Upper lobe of right lung (tissue), 1 donor: ENCODE results near the gene ZNF185. TPM values are rescaled to one million over a fixed set of nuclear protein-coding genes. Genes with fewer than 3 reads are reported as not detected.

Source experiments
- ATAC-seq: fragments of 200-7000 bp; cut with Tn5 transposase; one replicate; pipeline ENCODE4 v1.9.1; 2020; ENCODE audit warnings: mild to moderate bottlenecking, moderate library complexity
- DNase-seq: peaks from one replicate; pipeline ENCODE4 v3.0.0-alpha.2; 2020
- H3K27ac ChIP-seq: fragments of 200-600 bp; one replicate; pipeline ENCODE4 v1.8.0; 2022
- H3K27me3 ChIP-seq: fragments of 200-600 bp; one replicate; pipeline ENCODE4 v1.8.0; 2022; ENCODE audit warnings: mild to moderate bottlenecking
- H3K36me3 ChIP-seq: fragments of 200-600 bp; one replicate; pipeline ENCODE4 v1.8.0; 2022
- H3K4me1 ChIP-seq: fragments of 200-600 bp; one replicate; pipeline ENCODE4 v1.8.0; 2022
- H3K4me3 ChIP-seq: fragments of 200-600 bp; one replicate; pipeline ENCODE4 v1.8.0; 2022; ENCODE audit warnings: mild to moderate bottlenecking
- H3K9me3 ChIP-seq: fragments of 200-600 bp; one replicate; pipeline ENCODE4 v1.8.0; 2022
- intact Hi-C: fragments of 100-400 bp; cut with DNase I; formaldehyde crosslinking; loops from one replicate; pipeline ENCODE4 v1.11.0; 2022
- total RNA-seq: library from RNA; stranded (reverse); fragmentation: NEBNext Ultra II Directional; extraction: Animal tissue kit (Norgen Biotek cat#: 25700); gene quantifications from one replicate; pipeline ENCODE4 v1.2.1, GENCODE V29; 2021
- TF ChIP-seq, protein P1 (sequence below): fragments of 200-600 bp; IDR thresholded peaks from one replicate; pipeline ENCODE4 v1.8.0; 2022; ENCODE audit warnings: antibody characterized with exemption
- donor health status: DM: no; HTN: yes; CAD: no; lungs with severe emphysema.

The ZNF185 gene
- total RNA-seq, 1 donor from 2014 or later = 16.3 TPM

DNA sequence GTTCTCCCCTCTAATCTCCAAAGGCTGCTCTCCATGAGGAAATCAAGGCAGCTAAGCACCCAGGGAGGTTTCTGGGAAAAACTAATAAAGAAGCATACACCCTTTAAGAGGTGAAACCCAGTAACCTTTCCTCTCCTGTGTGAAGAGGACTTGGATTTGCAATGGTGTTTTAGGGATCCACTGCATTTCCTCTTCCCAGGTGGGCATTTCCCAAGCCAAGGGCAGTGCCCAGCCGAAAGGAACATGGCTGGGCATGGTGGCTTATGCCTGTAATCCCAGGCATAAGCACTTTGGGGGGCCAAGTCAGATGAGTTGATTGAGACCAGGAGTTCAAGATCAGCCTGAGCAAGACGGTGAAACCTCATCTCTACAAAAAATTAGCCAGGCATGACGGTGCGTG is 5.4 kb upstream of the ZNF185 start:
- no peak overlapping the region for H3K27ac ChIP-seq
- intact Hi-C loops = no loop called here
- H3K4me1 ChIP-seq = no peaks in the 10 kb centered on the region
- no peak overlapping the region for H3K4me3 ChIP-seq
- DNase-seq (no peak), ATAC-seq (no peak)
- H3K27me3 ChIP-seq = no peaks in the 10 kb centered on the region
- no peaks in the 10 kb centered on the region for H3K36me3 ChIP-seq
- no peaks in the 10 kb centered on the region for H3K9me3 ChIP-seq
- TF ChIP-seq, protein P1, sequence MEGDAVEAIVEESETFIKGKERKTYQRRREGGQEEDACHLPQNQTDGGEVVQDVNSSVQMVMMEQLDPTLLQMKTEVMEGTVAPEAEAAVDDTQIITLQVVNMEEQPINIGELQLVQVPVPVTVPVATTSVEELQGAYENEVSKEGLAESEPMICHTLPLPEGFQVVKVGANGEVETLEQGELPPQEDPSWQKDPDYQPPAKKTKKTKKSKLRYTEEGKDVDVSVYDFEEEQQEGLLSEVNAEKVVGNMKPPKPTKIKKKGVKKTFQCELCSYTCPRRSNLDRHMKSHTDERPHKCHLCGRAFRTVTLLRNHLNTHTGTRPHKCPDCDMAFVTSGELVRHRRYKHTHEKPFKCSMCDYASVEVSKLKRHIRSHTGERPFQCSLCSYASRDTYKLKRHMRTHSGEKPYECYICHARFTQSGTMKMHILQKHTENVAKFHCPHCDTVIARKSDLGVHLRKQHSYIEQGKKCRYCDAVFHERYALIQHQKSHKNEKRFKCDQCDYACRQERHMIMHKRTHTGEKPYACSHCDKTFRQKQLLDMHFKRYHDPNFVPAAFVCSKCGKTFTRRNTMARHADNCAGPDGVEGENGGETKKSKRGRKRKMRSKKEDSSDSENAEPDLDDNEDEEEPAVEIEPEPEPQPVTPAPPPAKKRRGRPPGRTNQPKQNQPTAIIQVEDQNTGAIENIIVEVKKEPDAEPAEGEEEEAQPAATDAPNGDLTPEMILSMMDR = no peak

DNA sequence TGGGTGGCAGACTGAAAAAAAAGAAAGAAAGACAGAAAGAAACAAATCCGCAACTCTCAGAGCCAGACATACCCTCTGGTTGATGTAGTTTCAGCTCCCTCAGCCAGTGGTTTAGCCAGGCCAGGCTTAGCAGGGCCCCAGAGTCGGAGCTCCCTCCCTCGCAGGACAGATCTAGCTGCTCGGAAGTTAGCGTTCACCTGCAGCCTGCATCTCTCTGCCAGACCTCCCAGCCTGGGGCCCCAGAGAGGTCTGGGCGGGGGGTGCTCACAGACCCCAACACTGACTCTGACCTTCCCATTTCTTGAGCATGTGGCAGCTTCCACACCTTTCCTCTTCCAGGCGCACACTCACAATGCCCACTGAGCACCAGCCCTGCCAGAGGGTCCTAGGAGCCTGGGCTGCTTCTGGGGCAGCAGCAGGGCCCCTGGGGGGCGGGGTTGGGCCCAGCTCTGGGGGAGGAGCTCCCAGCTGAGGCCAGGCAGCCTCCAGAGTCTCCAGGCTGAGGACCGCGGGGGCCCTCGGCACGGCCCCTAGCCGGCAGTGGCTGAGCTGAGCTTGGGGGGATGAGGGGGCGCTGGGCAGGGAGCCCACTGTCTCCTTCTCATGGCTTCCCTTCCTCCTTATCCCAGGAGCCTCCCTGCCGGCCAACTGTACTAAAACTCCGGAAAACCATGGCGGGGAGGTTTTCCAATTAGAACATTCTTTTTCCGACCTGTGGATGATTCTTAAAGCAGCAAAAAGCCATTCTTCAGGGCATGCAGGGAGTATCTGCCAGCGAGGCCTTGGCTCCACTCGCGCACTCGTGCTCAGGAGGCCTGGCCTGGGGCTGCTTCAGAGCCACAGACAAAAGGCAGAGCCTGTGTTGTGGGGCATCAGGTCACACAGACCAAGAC is 4.6 kb upstream of the ZNF185 start:
- Histone ChIP-seq H3K27ac (no peak overlapping the region), H3K4me1 (no peaks in the 10 kb centered on the region), H3K9me3 (no peaks in the 10 kb centered on the region), H3K27me3 (no peaks in the 10 kb centered on the region), H3K36me3 (no peaks in the 10 kb centered on the region), H3K4me3 (no peak overlapping the region)
- intact Hi-C loops = no loop called here
- TF ChIP-seq, protein P1 = no peak
- DNase-seq (no peak), ATAC-seq (no peak)

DNA sequence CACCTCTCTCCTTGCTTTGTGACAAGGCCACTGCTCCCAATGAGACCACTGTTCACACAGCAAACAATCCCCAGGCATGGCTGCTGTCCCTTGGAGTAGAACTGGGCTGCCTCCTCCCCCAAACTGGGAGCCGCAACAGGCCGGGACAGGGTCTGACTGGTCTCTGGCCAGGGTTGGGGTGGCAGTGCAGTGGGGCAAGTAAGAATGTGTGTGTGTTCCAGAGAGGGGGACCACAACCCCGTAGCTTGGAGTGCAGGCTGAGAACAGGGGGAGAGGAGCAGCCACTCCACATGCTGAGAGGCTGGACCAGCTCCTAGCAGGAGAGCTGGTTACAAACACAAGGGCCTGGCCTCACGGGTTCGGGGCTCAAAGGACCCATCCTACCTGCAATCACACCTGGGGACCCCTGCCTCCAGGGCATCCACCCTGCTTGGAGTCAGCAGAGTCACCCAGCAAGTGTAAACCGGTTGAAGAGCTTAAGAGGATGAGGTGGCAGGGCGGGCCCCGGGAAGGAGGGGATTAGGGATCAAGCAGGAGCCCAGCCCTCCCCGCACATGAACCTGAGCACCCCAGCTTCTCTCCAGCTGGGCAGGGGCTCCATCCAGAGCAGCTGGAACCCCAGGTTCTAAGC is 3.8 kb upstream of the ZNF185 start:
- DNase-seq (no peak), ATAC-seq (no peak)
- Histone ChIP-seq H3K27me3 (no peaks in the 10 kb centered on the region), H3K4me3 (no peak overlapping the region), H3K36me3 (no peaks in the 10 kb centered on the region), H3K9me3 (no peaks in the 10 kb centered on the region), H3K4me1 (no peaks in the 10 kb centered on the region), H3K27ac (no peak overlapping the region)
- TF ChIP-seq, protein P1 = no peak
- intact Hi-C loops = no loop called here

DNA sequence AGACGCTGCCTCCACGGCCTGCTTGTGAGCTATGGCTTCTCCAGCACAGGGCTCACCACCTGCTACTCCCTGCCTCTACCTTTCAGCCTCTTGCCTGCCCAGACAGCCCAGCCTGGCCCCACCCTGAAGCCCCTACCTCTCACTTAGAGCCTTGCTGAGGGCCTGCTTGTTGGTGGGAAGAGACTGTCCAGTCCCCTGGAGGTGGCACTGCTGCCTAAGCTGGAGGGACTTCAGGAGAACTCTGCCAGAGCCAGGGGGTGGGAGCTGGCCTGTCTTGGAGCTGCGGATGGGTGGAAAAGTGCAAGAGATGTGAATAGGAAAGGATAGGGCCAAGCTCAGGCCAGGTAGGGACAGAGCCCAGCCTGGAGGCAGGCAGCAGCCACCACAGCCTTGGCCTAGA is 2.7 kb upstream of the ZNF185 start:
- no peak overlapping the region for H3K4me3 ChIP-seq
- no peaks in the 10 kb centered on the region for H3K27me3 ChIP-seq
- H3K9me3 ChIP-seq = no peaks in the 10 kb centered on the region
- no peak for ATAC-seq
- TF ChIP-seq, protein P1 = no peak
- no peaks in the 10 kb centered on the region for H3K4me1 ChIP-seq
- no peak for DNase-seq
- no peaks in the 10 kb centered on the region for H3K36me3 ChIP-seq
- intact Hi-C loops = no loop called here
- no peak overlapping the region for H3K27ac ChIP-seq

DNA sequence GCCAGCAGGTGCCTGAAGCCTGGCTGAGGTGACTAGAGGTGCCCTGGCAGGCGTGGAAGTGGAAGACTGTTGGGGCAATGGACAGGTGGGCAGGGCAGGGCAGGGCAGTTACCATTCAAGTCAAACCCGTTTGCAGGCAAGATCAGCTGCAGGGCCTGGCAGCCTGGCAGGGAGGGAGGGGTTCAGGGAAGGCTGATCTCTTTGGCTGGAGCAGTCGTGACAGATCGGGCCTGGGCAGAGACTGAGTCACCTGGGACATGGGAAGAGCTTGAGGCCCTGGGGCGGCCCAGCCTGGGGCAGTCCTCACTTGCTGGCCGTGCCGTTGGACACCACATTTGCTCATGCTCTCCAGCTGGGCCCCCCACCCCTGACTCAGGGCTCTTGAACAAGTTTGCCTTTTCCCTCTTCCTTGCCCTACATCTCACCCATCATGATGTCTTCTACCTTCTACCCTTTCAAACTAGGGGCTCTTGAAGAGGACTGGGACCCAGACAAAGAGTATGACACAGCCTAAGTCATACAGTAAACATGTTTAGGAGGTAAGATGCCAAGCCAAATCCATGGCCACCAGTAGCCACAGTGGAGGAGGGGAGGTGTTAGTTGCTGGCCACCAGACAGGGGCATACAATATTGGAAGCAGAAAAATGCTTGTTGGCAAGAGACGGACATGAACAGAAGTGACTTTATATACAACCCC is 2.0 kb upstream of the ZNF185 start:
- Histone ChIP-seq H3K27me3 (no peaks in the 10 kb centered on the region), H3K4me3 (no peak overlapping the region), H3K36me3 (no peaks in the 10 kb centered on the region), H3K9me3 (no peaks in the 10 kb centered on the region), H3K27ac (no peak overlapping the region), H3K4me1 (no peaks in the 10 kb centered on the region)
- intact Hi-C loops = no loop called here
- TF ChIP-seq, protein P1 = no peak
- peak; percentile 33 for ATAC-seq
- no peak for DNase-seq
